ENCODE results near the gene CDKN2A.

DNA sequence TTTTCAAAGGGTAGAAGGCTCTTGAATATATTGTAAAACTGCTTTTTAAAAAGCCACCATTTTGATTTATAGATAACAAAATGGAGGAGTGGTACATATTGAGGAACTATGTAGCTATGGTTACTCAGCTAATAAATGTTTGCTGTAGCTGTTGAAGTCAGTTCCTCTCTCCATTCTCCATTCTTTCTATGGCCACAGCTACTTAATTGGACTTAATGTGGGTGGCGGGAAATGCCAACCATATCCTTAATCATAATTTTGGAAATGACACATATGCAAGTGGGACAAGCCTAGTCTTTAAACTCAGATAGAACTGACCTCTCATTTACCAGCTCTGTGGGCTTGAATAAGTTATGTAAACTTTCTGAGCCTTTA is 10.6 kb downstream of the CDKN2A start:
- TF ChIP-seq, protein P1, sequence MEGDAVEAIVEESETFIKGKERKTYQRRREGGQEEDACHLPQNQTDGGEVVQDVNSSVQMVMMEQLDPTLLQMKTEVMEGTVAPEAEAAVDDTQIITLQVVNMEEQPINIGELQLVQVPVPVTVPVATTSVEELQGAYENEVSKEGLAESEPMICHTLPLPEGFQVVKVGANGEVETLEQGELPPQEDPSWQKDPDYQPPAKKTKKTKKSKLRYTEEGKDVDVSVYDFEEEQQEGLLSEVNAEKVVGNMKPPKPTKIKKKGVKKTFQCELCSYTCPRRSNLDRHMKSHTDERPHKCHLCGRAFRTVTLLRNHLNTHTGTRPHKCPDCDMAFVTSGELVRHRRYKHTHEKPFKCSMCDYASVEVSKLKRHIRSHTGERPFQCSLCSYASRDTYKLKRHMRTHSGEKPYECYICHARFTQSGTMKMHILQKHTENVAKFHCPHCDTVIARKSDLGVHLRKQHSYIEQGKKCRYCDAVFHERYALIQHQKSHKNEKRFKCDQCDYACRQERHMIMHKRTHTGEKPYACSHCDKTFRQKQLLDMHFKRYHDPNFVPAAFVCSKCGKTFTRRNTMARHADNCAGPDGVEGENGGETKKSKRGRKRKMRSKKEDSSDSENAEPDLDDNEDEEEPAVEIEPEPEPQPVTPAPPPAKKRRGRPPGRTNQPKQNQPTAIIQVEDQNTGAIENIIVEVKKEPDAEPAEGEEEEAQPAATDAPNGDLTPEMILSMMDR (IDR thresholded peaks at IDR 0.05): no peak
- no peak for TF ChIP-seq POLR2A (IDR thresholded peaks at IDR 0.05)
- no peak for TF ChIP-seq POLR2AphosphoS5 (IDR thresholded peaks at IDR 0.05)
- TF ChIP-seq EP300 (IDR thresholded peaks at IDR 0.05; ENCODE audit: low read depth): no peak

All from transverse colon (tissue), 4 donors.